Prostate gland (tissue), 2 donors: ENCODE measurements around the gene GOLGA8R.
"Not testable (repeated sequence)": the region's sequence is repeated elsewhere in the genome, so short reads cannot be mapped to it uniquely, and the experiment has no call there.

ENCODE experiments used
- POLR2A ChIP-seq: fragments of 450-650 bp; IDR thresholded peaks from one replicate; pipeline ENCODE4 v1.6.1; 2016; ENCODE audit warnings: antibody characterized with exemption, mild to moderate bottlenecking
- POLR2AphosphoS5 ChIP-seq: sonication (generic); formaldehyde crosslinking; IDR thresholded peaks from one replicate; pipeline ENCODE4 v1.6.1; 2017; ENCODE audit warnings: antibody characterized with exemption
- TF ChIP-seq, protein P1 (sequence below), 4 experiments: fragments of 200-600 bp in 2 of 4; fragments of 450-650 bp in 2 of 4; sonication (generic) in 2 of 4; IDR thresholded peaks; 1 replicate in 3 of 4; 2 replicates in 1 of 4; pipeline ENCODE4 v1.5.1; 2016 to 2019; ENCODE audit warnings: antibody characterized with exemption in 4 of 4, mild to moderate bottlenecking in 2 of 4, moderate library complexity in 2 of 4

DNA sequence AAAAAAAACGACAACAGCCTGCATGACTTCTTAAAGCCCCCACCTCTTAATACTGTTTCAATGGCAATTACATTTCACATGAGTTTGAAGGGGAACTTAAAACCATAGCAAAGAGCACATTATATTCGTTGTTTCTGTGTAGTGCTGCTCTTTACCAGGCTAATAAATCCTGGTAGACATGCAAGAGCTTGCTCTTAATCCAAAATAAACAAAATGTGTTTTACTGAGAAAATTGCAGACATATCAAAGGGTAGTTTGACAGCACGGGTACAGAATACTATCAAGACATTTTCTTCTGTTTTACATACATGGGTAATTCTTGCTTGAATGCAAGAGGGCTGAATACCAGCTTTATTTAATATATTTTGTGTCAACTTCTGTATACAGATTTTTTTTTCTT lies 24.3 kb upstream of the GOLGA8R start:
- TF ChIP-seq, protein P1, sequence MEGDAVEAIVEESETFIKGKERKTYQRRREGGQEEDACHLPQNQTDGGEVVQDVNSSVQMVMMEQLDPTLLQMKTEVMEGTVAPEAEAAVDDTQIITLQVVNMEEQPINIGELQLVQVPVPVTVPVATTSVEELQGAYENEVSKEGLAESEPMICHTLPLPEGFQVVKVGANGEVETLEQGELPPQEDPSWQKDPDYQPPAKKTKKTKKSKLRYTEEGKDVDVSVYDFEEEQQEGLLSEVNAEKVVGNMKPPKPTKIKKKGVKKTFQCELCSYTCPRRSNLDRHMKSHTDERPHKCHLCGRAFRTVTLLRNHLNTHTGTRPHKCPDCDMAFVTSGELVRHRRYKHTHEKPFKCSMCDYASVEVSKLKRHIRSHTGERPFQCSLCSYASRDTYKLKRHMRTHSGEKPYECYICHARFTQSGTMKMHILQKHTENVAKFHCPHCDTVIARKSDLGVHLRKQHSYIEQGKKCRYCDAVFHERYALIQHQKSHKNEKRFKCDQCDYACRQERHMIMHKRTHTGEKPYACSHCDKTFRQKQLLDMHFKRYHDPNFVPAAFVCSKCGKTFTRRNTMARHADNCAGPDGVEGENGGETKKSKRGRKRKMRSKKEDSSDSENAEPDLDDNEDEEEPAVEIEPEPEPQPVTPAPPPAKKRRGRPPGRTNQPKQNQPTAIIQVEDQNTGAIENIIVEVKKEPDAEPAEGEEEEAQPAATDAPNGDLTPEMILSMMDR (IDR thresholded peaks at IDR 0.05), result not testable (repeated sequence)
- not testable (repeated sequence) for TF ChIP-seq POLR2A, POLR2AphosphoS5
